ENCODE data around the gene TSGA10IP.
A peak's percentile ranks its signal among the peaks of the same experiment; 100 is the strongest.

The TSGA10IP gene

DNA sequence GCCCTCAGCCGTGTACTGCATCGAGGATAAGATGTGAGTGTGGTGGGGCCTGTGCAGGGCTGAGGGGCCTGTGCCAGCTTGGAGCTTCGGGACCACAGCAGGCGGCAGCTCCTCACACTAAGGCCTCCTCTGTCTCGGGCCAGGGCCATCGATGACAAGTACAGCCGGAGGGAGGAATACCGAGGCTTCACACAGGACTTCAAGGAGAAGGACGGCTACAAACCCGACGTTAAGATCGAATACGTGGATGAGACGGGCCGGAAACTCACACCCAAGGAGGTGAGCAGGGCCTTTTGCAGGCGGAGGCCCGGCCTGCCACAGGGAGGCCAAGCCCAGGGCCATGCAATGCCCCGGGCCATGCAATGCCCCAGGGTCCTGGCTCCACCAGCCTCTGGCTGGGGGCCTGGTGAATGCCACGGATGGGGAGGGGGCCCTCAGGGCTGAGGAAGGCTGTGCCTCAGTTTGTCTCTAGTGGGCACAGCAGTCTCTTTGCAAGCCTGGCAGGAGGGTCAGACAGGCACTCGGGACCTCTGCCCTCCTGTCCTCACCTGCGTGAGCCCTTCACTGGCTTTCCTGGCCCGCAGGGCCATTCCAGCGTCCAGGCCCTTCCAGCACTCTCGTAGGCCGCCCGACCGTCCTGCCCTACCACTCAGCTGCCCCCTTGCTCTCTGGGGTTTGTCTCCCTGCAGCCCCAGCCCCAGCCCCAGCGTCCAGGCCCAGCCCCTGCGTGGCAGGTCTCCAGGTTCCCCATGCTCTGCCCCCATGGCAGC lies 32.5 kb downstream of the TSGA10IP start:
- no peak for DNase-seq

DNA sequence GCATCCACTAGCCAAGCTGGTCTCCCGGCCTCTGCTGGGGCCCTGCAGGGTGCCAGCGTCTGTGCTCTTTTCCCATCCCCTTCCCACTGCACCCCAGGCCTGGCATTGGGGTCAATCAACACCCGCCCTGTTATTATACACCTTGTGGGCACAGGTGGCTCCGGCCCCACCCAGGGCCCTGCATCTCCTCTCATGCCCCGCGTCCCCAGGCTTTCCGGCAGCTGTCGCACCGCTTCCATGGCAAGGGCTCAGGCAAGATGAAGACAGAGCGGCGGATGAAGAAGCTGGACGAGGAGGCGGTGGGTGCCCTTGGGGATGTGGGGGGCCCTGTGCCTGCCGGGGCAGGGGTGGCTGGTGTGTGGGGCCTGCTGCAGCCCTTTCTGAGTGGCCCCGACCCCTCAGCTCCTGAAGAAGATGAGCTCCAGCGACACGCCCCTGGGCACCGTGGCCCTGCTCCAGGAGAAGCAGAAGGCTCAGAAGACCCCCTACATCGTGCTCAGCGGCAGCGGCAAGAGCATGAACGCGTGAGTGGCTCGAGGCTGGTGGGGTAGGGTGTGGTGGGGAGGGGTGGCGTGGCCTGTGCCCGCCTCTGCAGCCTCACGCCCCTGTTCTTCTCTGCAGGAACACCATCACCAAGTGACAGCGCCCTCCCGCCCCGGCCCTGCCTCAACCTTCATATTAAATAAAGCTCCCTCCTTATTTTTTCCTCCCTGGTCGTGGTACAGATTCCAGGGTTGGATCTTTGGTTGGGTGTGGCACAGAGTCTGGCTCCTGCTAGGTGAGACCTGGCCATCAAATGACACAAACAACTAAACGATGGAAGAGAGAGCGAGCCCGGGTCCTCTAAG lies 33.3 kb downstream of the TSGA10IP start:
- DNase-seq, result no peak

- no peak for DNase-seq
Observed at GRCh38 chr11:65979261-65979759, 34.0 kb downstream of the TSGA10IP start.

DNA sequence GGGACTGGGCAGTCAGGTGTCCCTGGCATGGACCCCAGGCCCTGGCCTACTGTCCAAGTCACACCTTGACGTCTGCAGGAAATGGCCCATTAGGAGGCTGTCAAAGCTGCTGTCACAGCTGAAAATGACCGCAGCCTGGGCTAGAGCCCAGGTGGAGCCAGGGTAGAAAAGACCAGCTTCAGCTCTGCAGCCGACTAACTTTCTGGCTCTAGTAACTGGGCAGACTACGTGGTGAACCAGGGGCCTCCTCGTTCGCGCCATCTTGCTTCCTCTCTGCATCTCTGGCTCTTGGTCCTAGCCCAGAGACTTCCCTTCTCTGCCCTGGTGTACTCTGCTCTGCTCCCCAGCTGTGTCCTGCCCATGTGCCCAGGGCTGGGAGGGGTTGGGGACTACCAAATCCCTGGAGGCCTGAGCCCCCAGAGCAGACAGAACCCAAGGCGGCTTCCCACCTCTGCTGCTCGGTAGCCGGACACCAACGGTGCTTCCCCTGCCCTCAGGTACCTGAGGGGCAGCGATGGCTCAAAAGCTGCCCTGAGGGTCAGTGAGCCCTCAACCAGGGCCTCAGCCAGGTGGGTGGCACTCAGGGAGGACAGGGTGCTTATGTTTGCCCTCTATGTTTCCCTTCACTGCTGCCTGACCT lies 35.9 kb downstream of the TSGA10IP start:
- no peak for DNase-seq

DNA sequence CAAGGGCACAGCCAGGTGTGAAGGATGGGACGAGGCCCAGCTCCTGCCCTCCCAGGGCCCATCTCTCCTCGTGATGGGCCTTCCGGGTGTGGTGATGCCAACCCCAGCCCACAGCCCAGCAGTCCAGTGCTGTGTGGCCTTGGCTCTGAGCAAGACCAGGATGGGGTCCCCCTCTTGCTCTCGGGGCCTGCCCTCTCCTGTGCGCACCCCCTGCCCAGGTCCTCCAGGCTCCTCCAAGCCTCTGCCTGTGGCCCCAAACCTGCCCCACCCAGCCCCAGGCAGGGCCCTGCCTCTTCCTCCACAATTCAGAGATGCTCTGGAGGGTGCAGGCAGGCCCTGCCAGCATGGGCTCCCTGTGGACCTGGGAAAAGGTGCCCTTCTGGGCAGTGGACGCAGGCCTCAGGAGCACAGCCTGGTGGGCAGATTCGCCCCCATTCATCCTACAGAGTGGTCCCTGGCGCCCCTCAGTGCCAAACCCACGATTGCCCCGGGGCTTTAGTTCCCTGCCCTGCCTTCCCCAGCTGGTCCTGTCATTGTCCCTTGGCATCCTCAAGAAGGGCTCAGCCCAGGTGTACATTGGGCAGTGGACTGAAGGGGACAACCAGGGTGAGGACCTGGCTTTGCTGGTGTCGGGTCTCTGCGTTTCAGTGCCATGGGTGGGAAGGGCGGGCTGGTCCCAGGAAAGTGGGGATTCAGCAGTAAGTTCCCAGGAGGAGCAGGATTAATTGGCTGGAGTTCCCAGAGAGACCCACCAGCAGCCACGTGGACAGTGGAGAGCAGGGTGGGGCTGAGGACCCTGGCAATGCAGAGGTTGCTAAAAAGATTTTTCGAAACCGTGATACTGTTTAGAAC lies 36.9 kb downstream of the TSGA10IP start:
- DNase-seq, result no peak

DNA sequence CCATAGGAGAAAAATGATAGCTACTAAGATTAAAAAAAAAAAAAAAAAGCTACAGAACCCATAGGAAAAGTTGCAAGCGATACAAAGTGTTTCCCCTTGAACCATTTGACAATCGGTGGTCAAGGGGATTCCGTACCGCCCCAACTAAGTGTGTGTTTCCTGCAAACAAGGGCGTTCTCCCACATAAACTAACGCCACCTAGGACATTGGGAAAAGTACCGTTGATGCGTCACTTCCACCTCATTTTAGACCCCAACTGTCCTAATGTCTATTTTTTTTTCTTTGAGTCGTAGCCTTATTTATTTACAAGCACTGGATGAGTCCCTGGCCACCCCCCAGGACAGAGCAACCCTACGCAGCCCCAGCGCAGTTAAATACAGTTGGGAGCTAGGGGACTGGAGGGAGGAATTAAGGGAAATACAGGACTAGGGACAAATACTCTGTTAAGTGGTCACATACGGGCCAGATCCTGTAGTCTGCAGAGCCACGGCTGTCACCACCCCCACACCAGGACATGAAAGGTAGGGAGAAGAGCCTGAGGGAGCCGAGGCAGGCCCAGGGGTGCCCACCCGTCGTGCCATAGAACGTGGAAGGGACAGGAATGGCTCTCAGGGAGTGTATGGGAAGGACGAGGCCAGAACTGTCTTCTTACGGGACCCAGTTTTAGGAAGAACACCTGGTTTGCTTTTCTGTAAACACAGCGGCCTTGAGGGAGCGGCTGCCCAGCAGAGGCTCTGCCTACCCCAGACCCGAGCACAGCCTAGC lies 37.7 kb downstream of the TSGA10IP start:
- DNase-seq, result no peak

DNA sequence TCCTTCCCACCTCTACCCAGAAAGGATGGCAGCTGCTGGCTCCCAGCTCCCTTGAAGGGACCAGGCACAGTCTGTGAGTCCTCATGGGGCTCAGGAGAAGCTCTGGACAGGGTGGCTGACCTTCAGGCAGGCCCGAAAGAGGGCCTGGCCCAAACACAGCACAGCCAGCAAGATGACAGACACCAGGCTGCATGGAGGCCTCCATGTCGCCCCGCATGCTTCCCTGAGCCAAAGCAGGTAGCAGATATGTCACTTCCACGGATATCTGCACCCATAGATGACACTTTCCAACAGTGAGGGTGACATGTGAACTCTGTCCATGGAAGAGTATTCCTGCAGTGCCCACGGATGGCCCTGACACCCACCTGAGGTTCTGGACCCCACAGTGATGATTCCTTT lies 38.3 kb downstream of the TSGA10IP start:
- DNase-seq, result no peak

DNA sequence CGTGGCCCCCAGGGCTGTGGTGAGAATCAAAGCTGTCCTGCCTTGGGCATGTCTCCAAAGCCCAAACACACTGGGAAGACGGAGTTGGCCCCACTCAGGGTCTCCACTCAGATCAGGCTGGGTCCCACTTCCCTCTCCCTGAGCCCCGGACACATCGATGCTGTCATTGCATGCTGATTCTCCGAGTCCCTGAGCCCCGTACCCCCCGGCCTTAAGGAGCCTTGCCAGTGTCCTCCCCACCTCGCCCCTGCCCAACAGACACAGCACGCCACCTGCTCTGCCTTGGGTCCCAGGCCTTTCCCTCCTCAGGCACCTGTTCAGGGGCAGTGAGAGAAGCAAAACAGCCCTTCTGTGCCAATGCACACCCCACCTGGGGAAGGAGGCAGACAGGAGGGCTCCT lies 42.1 kb downstream of the TSGA10IP start:
- DNase-seq, result no peak

- peak; percentile 80 for DNase-seq
Observed at GRCh38 chr11:65988791-65989592, 43.7 kb downstream of the TSGA10IP start.

DNA sequence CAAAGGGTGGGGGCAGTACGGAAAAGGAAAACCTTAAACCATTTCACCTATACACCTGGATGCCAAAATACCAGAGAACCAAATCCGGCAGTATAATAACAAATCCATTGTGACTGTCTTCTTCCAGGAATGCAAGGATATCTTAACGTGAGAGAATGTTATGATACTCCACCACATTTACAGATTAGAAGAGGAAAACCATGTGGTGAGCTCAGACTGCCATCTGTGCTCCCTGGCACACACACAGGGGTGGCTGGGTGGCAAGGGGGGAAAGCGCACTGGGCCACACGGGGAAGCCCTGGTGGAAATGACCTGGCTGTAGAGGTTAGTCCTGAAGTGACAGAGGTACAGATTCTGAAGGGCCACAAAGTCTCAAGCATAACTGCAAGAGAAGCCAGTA lies 46.8 kb downstream of the TSGA10IP start:
- DNase-seq, result no peak

GRCh38 chr11:65997286-65997685 lies 52.0 kb downstream of the TSGA10IP start:
- no peak for DNase-seq

DNA sequence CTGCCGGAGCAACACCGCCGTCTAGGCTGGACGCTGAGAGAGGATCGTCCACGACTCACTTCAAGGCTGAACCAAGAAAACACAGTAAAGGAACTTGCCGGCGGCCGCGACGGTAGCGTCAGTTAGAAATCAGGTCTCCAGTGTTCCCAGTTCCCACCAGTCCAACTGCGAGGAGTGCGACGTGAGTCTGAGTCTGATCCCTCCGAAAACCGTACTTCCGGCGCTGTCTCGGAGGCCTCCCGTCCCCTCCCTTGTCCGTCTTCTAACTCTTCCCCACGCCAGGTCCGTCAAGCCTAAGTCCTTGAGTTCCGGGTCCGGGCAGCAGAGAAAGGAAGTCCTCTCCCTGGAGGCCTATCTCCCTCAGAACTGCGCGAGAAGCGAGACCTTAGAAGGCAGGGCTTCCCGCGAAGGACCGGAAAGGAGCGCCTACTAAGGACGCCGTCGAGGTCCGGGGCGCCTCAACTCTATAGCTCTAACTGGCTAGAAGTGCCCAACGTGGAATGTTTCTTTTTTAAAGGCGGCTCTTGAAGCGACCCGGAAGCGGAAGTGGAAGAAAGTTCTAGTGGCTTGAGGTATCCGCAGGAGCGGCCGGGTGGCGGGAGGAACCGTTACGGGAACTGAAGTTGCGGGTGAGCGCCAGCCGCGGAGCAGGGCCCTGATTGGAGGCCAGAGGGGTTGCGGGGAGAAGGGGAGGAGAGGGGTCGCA lies 56.8 kb downstream of the TSGA10IP start, which contains the start of the genes BANF1 and EIF1AD:
TSS of gene BANF1 (plus strand) at position 562 of the 706 bp plus-strand sequence. CDS start 748 bp downstream, outside the sequence.
TSS of gene EIF1AD (minus strand) at position 216 of the 706 bp plus-strand sequence. CDS start 1,768 bp downstream, outside the sequence.
- DNase-seq, result peak; percentile 96

DNA sequence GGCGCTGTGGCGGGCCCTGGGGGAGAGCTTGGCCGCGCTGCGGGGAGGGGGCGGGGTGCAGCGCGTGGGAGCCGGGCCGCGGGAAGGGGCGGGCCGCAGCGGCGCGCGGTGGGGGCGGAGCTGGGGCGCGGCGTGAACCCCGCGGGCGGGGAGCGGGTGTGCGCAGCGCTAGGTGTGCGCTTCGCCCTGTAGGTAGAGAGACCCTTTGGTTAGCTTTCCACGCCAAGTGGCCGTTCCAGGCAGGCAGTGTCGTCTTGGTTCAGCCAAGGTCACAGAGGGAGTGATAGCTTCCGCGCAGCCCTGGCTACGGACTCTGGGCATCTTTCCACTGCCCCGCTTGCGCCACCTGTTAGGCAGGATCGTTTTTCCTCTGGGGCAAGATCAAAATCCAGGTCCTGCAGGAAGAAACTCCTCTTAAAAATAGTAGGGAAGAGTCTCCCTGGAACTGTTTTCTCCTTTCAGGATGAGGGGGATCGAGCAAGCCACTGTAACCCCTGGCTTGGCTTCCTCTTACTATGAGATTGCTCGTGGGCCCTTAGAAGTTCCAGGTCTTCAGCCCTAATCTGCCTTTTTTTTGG lies 57.5 kb downstream of the TSGA10IP start:
- DNase-seq, result no peak

DNA sequence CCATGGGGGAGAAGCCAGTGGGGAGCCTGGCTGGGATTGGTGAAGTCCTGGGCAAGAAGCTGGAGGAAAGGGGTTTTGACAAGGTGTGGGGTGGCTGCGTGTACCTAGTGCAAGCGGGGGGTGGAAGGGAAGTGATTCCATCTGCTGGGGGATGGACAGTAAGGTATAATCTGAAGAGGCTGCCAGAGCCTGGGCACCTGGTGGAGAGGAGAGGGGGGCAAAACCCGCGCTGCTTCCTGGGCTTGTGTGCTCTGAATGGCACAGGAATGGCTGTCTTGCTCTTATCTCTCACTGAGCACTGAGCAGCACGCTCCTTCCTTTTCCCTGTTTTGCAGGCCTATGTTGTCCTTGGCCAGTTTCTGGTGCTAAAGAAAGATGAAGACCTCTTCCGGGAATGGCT lies 58.0 kb downstream of the TSGA10IP start:
- DNase-seq, result no peak

DNA sequence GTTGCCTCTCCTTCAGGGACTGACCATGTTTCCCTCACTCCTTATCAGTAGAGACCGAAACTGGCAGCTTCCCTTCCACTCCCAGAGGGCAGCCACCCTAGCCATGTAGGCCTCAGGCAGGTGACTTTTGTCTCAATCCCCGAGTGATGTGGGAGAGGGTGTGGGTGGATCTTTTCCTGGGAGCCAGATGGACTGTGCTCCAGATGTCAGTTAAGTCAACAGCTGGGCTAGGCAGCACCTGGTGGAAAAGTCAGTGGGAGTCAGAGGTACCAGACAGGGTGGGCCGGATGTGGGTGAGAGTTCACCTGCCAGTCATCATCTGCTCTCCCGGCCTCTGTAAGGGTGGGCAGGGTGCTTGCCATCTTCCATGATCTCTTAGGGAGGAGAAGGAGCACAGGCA lies 58.9 kb downstream of the TSGA10IP start:
- no peak for DNase-seq

DNA sequence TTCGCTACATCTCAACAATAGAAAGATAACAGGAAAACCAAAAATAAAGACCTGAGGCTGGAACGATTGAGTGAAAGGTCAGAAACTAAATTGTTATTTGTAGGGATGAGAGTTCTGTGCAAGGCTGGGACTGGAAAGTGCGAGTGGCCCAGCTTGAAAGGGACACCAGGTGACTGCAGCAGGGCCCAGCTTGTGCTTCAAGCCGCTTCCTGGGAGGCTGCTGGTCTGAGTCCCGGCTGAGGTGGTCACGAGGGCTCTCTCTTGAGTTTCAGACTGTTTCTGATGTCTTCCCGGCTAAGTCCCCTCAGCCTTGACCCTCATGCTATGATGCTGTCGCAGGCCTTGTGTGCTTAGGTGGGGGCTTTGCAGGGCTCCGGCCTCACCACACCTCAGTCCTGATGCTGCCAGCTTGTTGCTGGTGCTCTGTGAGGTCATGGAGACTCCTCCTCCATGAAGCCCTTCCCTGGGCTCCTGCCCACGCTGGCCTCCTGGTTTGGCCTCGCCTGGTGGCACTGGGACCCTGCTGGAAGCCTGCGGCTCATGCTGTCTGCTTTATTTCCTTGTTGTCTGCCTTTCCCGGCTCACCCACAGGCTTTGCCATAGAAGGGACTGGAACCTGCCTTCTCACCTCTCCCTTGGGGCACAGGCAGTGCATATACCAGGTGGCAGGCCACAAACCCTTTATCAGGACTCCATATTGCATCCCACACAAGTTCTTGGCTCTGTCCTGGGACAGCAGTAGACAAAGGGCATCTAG lies 61.0 kb downstream of the TSGA10IP start:
- no peak for DNase-seq

DNA sequence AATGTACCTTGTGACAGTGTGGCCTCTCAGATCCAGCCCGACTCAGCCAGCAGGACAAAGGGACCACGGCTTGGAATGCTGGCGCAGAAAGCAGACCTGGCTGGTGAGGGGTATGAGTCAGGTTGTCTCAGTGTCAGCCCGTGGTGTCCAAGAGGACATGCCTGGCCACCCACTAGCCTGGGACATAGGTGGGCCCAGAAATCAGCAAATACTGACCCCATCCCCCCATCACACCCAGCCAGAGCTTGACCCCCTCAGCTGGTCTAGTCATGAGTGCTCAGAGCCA lies 61.6 kb downstream of the TSGA10IP start:
- no peak for DNase-seq

- no peak for DNase-seq
Observed at GRCh38 chr11:66007201-66007634, 61.9 kb downstream of the TSGA10IP start.

DNA sequence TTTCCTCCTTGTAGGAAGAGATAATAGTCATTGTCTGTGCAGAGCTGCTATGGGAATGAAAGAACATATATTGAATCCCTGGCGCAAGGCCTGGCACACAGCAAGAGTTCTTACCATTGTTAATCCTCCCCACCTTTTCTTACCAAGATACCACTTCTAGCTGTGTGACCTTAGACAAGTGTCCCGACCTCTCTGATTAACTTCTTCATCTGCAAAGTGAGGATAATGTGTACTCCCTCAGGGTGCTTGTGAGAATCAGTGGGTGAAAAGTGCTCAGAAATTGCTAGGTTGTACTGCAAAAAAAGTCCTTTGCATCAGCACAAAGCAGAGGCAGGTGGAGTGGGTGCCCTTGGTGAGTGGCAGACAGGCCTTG lies 62.8 kb downstream of the TSGA10IP start:
- no peak for DNase-seq

Data from NCI-H510A (cell line).